Thyroid gland (tissue), 4 donors: ENCODE measurements around the gene NECTIN2. TPM values are rescaled to one million over a fixed set of nuclear protein-coding genes. Genes with fewer than 3 reads are reported as not detected.
A peak's percentile ranks its signal among the peaks of the same experiment; 100 is the strongest.
"Not testable (repeated sequence)": the region's sequence is repeated elsewhere in the genome, so short reads cannot be mapped to it uniquely, and the experiment has no call there.

Experiments used
- DNase-seq, 2 donors: peaks; one replicate each; pipeline ENCODE4 v3.0.0-alpha.2; 2019
- H3K27ac ChIP-seq, 3 donors: fragments of 200-600 bp; sonication (generic); 1 replicate in 2 of 3; 2 replicates in 1 of 3; pipeline ENCODE4 v1.5.1; 2016 to 2019; ENCODE audit warnings: mild to moderate bottlenecking in 1 of 3, moderate library complexity in 1 of 3
- H3K27me3 ChIP-seq: fragments of 200-600 bp; sonication (generic); one replicate; pipeline ENCODE4 v1.5.1; 2019
- H3K36me3 ChIP-seq, 2 donors: fragments of 200-600 bp; sonication (generic); one replicate each; pipeline ENCODE4 v1.5.1; 2016 to 2019
- H3K4me1 ChIP-seq, 2 donors: fragments of 200-600 bp; sonication (generic); one replicate each; pipeline ENCODE4 v1.5.1; 2017 to 2019
- H3K4me3 ChIP-seq, 3 donors: fragments of 200-600 bp; sonication (generic); replicated peaks in 1 of 3; 1 replicate in 2 of 3; 2 replicates in 1 of 3; pipeline ENCODE4 v1.5.1; 2016; ENCODE audit warnings: mild to moderate bottlenecking in 1 of 3
- H3K9me3 ChIP-seq: fragments of 200-600 bp; sonication (generic); one replicate; pipeline ENCODE4 v1.5.1; 2017
- POLR2A ChIP-seq, 2 donors: fragments of 450-650 bp; IDR thresholded peaks; one replicate each; pipeline ENCODE4 v1.6.1; 2017; ENCODE audit warnings: antibody characterized with exemption in 2 of 2, mild to moderate bottlenecking in 2 of 2, moderate library complexity in 1 of 2
- WGBS, 2 donors: methylation state at CpG; one replicate each; pipeline ENCODE4 v1.1.5; 2017; 5-methylcytosine and 5-hydroxymethylcytosine counted together
- intact Hi-C: fragments of 100-400 bp; cut with DNase I; formaldehyde crosslinking; loops from one replicate; pipeline ENCODE4 v1.15.1; 2023
- total RNA-seq, 4 donors: library from RNA; depleted of rRNA; stranded (reverse); fragments of >200 nt; gene quantifications; one replicate each; pipeline ENCODE4 v1.2.3, GENCODE V29; 2016
- TF ChIP-seq, protein P1 (sequence below), 6 experiments: fragments of 200-600 bp in 3 of 6; fragments of 450-650 bp in 3 of 6; sonication (generic) in 3 of 6; IDR thresholded peaks; one replicate each; pipeline ENCODE4 v1.5.1; 2016 to 2019; ENCODE audit warnings: antibody characterized with exemption in 6 of 6, mild to moderate bottlenecking in 2 of 6, inconsistent platforms in 1 of 6, moderate library complexity in 1 of 6

NECTIN2 gene
- total RNA-seq, 4 donors from 2014 or later = 88.6 to 164 (median 117) TPM

DNA sequence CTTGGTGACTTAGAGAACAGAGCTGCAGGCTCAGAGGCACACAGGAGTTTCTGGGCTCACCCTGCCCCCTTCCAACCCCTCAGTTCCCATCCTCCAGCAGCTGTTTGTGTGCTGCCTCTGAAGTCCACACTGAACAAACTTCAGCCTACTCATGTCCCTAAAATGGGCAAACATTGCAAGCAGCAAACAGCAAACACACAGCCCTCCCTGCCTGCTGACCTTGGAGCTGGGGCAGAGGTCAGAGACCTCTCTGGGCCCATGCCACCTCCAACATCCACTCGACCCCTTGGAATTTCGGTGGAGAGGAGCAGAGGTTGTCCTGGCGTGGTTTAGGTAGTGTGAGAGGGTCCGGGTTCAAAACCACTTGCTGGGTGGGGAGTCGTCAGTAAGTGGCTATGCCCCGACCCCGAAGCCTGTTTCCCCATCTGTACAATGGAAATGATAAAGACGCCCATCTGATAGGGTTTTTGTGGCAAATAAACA, 78.2 kb downstream of the NECTIN2 start:
- no peak for DNase-seq
- TF ChIP-seq POLR2A (IDR thresholded peaks at IDR 0.05) = no peak
- TF ChIP-seq, protein P1, sequence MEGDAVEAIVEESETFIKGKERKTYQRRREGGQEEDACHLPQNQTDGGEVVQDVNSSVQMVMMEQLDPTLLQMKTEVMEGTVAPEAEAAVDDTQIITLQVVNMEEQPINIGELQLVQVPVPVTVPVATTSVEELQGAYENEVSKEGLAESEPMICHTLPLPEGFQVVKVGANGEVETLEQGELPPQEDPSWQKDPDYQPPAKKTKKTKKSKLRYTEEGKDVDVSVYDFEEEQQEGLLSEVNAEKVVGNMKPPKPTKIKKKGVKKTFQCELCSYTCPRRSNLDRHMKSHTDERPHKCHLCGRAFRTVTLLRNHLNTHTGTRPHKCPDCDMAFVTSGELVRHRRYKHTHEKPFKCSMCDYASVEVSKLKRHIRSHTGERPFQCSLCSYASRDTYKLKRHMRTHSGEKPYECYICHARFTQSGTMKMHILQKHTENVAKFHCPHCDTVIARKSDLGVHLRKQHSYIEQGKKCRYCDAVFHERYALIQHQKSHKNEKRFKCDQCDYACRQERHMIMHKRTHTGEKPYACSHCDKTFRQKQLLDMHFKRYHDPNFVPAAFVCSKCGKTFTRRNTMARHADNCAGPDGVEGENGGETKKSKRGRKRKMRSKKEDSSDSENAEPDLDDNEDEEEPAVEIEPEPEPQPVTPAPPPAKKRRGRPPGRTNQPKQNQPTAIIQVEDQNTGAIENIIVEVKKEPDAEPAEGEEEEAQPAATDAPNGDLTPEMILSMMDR (IDR thresholded peaks at IDR 0.05) = no peak

DNA sequence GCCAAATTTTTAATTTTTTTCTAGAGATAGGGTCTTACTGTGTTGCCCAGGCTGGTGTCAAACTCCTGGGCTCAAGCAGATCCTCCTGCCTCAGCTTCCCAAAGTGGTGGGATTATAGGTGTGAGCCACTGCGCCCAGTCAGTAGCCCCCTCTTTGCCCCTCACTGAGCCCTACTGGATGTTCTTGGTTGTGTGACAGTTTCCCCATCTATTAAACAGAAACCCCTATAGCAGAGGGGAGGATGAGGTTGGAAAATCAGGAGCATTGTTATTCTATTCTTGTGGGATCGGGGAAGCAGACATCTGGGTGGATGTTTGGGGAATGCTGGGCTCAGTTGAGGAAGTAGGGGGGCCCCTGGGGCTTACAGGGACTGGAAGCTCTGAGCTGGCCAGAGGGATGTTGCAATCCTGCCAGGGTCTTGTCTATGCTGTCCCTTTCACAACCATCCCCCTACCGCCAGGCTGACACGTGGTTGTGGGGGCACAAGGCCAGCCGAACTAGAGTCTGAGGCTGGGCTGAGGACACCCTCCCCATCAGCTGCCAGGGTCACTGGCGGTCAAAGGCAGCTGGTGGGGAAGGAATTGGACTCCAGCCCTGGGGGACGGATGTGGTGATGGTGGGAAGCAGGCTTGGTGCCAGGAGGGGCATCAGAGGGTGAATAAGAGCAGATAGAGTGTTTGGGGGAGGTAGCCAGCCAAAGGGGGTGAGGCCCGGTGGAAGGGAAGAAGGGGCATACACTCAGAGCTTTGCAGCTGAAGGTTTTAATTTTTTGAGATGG, 79.2 kb downstream of the NECTIN2 start:
- WGBS, 2 donors = 17 to 19% methylated on average over 8 of the region's 8 CpGs
- TF ChIP-seq, protein P1 (IDR thresholded peaks at IDR 0.05) = no peak
- TF ChIP-seq POLR2A (IDR thresholded peaks at IDR 0.05) = no peak
- Histone ChIP-seq H3K4me1 (peaks cover 0 to 19% of the 10 kb centered on the region in 2 donors), H3K4me3 (no peak overlapping the region), H3K27ac (peak overlapping the region in 1 of 3 donors; percentile 56), H3K36me3 (no peaks in the 10 kb centered on the region), H3K27me3 (no peaks in the 10 kb centered on the region), H3K9me3 (no peaks in the 10 kb centered on the region)
- DNase-seq = peak; percentile 54 to 66
- intact Hi-C loops = no loop called here

More for the DNA sequence above, 78.2 kb downstream of the NECTIN2 start:
- H3K27me3 ChIP-seq = no peaks in the 10 kb centered on the region
- no peaks in the 10 kb centered on the region for H3K9me3 ChIP-seq
- H3K4me1 ChIP-seq = peaks cover 0 to 19% of the 10 kb centered on the region in 2 donors
- WGBS, 2 donors = 77 to 81% methylated on average over 8 of the region's 8 CpGs
- no peak overlapping the region for H3K4me3 ChIP-seq
- peak overlapping the region in 1 of 3 donors; percentile 56 for H3K27ac ChIP-seq
- intact Hi-C loops = no loop called here
- H3K36me3 ChIP-seq = no peaks in the 10 kb centered on the region

DNA sequence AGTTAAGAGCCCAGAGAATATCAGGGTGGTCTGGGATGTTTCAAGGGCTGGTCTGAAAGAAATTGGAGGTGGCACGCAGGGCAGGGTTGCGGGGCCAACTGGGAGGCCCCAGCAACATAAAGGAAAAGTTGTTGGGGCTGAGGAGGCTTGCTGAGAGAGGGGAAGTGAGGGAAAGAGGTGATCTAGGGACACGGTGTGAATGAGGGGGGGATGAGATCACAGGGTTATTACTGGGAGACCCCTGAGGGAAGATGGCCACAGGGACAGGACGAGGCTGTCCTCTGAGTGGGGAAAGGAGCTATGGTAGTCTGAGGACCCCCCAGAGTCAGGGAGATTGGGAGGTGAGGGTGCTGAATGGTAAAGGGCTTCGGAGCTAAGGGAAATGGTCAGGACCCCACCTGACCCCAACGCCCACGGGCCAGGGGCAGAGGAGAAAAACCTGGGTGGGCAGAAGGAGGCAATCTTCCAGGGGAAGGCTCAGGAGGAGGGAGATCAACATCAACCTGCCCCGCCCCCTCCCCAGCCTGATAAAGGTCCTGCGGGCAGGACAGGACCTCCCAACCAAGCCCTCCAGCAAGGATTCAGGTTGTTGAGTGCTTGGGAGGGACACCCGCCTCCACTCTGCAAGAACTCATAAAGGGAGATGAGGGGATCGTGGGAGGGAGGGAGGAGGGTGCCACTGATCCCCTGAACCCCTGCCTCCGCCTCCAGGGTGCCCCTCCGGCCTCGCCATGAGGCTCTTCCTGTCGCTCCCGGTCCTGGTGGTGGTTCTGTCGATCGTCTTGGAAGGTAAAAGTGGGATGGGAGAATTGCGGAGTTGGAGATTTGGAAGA, 80.4 kb downstream of the NECTIN2 start:
- H3K36me3 ChIP-seq, H3K9me3 ChIP-seq, intact Hi-C loops, H3K4me3 ChIP-seq, H3K27me3 ChIP-seq, DNase-seq: not testable (repeated sequence)
- Histone ChIP-seq H3K27ac (peak overlapping the region in 1 of 3 donors; percentile 7), H3K4me1 (peaks cover 0 to 19% of the 10 kb centered on the region in 2 donors)
- 42 to 43% methylated on average over 17 to 19 of the region's 19 CpGs for WGBS, 2 donors

DNA sequence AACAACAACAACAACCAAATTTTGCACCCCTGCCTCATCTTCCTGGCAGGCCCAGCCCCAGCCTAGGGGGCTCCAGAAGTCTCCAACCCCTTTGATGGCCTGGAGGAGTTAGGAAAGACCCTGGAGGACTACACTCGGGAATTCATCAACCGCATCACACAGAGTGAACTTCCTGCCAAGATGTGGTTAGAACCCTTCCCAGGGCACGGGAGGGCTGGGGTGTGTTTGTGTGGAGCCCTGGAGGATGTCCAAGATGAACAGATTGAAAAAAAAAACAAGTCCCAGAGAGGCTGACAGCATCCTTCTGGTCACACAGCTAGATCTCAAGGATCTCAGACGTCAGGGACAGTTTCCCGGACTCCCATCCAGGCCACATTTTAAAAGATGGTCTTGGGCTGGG, 81.6 kb downstream of the NECTIN2 start:
- intact Hi-C loops = no loop called here
- no peak overlapping the region for H3K4me3 ChIP-seq
- peaks cover 0 to 19% of the 10 kb centered on the region in 2 donors for H3K4me1 ChIP-seq
- no peak overlapping the region for H3K27ac ChIP-seq
- no peaks in the 10 kb centered on the region for H3K9me3 ChIP-seq
- 23 to 24% methylated on average over 5 of the region's 5 CpGs for WGBS, 2 donors
- TF ChIP-seq, protein P1 (IDR thresholded peaks at IDR 0.05) = no peak
- TF ChIP-seq POLR2A (IDR thresholded peaks at IDR 0.05) = no peak
- DNase-seq = no peak
- no peaks in the 10 kb centered on the region for H3K36me3 ChIP-seq
- H3K27me3 ChIP-seq = no peaks in the 10 kb centered on the region

DNA sequence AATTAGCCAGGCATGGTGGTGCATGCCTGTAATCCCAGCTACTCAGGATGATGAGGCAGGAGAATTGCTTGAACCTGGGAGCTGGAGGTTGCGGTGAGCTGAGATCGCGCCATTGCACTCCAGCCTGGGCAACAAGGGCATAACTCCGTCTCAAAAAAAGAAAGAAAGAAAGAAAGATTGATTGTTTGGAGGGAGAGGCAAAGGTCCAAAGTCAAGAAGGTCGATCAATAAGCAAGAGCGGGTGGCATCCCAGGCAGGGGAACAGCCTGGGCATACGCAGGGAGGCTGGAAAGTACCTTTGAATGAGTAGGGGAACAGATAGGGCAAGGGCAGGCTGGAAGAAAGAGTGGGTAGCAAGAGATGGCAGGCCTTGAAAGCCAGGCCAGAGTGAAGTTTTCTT, 84.0 kb downstream of the NECTIN2 start:
- no peaks in the 10 kb centered on the region for H3K36me3 ChIP-seq
- 93 to 96% methylated on average over 7 of the region's 7 CpGs for WGBS, 2 donors
- DNase-seq = no peak

More for the DNA sequence above, 84.0 kb downstream of the NECTIN2 start:
- no peak overlapping the region for H3K4me3 ChIP-seq
- peaks cover 0 to 14% of the 10 kb centered on the region in 2 donors for H3K4me1 ChIP-seq
- no peaks in the 10 kb centered on the region for H3K27me3 ChIP-seq
- TF ChIP-seq POLR2A (IDR thresholded peaks at IDR 0.05) = no peak
- TF ChIP-seq, protein P1 (IDR thresholded peaks at IDR 0.05) = no peak
- intact Hi-C loops = no loop called here
- H3K27ac ChIP-seq = no peak overlapping the region
- no peaks in the 10 kb centered on the region for H3K9me3 ChIP-seq
